ENCODE data around the gene FAM222A.

The FAM222A gene

GRCh38 chr12:109714913-109715244 is 1.3 kb downstream of the FAM222A start:
- Histone ChIP-seq H3K9me3 (ENCODE audit: insufficient read depth, low read depth, low read length) (no peaks in the 10 kb centered on the region), H3K36me3 (ENCODE audit: insufficient read depth, low read length) (no peaks in the 10 kb centered on the region), H3K4me1 (ENCODE audit: insufficient read depth, low read length) (peaks cover 18% of the 10 kb centered on the region), H3K27ac (ENCODE audit: low read depth, low read length) (no peak overlapping the region; the same call in 1 of the 2 replicates), H3K4me3 (ENCODE audit: low read length) (peak overlapping the region; percentile 56), H3K27me3 (ENCODE audit: insufficient read depth, low read length) (peaks cover 72% of the 10 kb centered on the region), H3K9ac (ENCODE audit: low read depth, low read length) (peak overlapping the region; percentile 26; the same call in 1 of the 2 replicates)
- 49% methylated on average over 12 of the region's 13 CpGs for WGBS

GRCh38 chr12:109715310-109716091 is 1.9 kb downstream of the FAM222A start:
- Histone ChIP-seq H3K4me1 (ENCODE audit: insufficient read depth, low read length) (peaks cover 18% of the 10 kb centered on the region), H3K9ac (ENCODE audit: low read depth, low read length) (no peak overlapping the region), H3K36me3 (ENCODE audit: insufficient read depth, low read length) (no peaks in the 10 kb centered on the region), H3K9me3 (ENCODE audit: insufficient read depth, low read depth, low read length) (no peaks in the 10 kb centered on the region), H3K27me3 (ENCODE audit: insufficient read depth, low read length) (peaks cover 72% of the 10 kb centered on the region), H3K27ac (ENCODE audit: low read depth, low read length) (no peak overlapping the region; the same call in 1 of the 2 replicates), H3K4me3 (ENCODE audit: low read length) (0 out of 2 replicates have a peak overlapping the region, but pooled peaks have one; percentile 56)
- 68% methylated on average over 14 of the region's 19 CpGs for WGBS

GRCh38 chr12:109716092-109716479 is 2.5 kb downstream of the FAM222A start:
- Histone ChIP-seq H3K27ac (ENCODE audit: low read depth, low read length) (no peak overlapping the region), H3K36me3 (ENCODE audit: insufficient read depth, low read length) (no peaks in the 10 kb centered on the region)
- 75% methylated on average over 9 of the region's 9 CpGs for WGBS

GRCh38 chr12:109716512-109717389 is 3.1 kb downstream of the FAM222A start:
- peaks cover 62% of the 10 kb centered on the region for H3K27me3 ChIP-seq (ENCODE audit: insufficient read depth, low read length)
- 84% methylated on average over 19 of the region's 19 CpGs for WGBS
- peaks cover 17% of the 10 kb centered on the region for H3K4me1 ChIP-seq (ENCODE audit: insufficient read depth, low read length)
- no peaks in the 10 kb centered on the region for H3K36me3 ChIP-seq (ENCODE audit: insufficient read depth, low read length)
- no peaks in the 10 kb centered on the region for H3K9me3 ChIP-seq (ENCODE audit: insufficient read depth, low read depth, low read length)
- no peak overlapping the region for H3K4me3 ChIP-seq (ENCODE audit: low read length)
- no peak overlapping the region for H3K9ac ChIP-seq (ENCODE audit: low read depth, low read length)
- no peak overlapping the region for H3K27ac ChIP-seq (ENCODE audit: low read depth, low read length)

More at GRCh38 chr12:109716092-109716479, 2.5 kb downstream of the FAM222A start:
- Histone ChIP-seq H3K9ac (ENCODE audit: low read depth, low read length) (no peak overlapping the region), H3K9me3 (ENCODE audit: insufficient read depth, low read depth, low read length) (no peaks in the 10 kb centered on the region), H3K4me3 (ENCODE audit: low read length) (no peak overlapping the region), H3K27me3 (ENCODE audit: insufficient read depth, low read length) (peaks cover 69% of the 10 kb centered on the region), H3K4me1 (ENCODE audit: insufficient read depth, low read length) (peaks cover 18% of the 10 kb centered on the region)

- WGBS = 57% methylated on average over 18 of the region's 18 CpGs
- Histone ChIP-seq H3K4me3 (ENCODE audit: low read length) (peak overlapping the region; percentile 39; the same call in 1 of the 2 replicates), H3K36me3 (ENCODE audit: insufficient read depth, low read length) (no peaks in the 10 kb centered on the region), H3K4me1 (ENCODE audit: insufficient read depth, low read length) (peaks cover 15% of the 10 kb centered on the region), H3K9me3 (ENCODE audit: insufficient read depth, low read depth, low read length) (no peaks in the 10 kb centered on the region), H3K27ac (ENCODE audit: low read depth, low read length) (no peak overlapping the region; the same call in 1 of the 2 replicates), H3K27me3 (ENCODE audit: insufficient read depth, low read length) (peaks cover 53% of the 10 kb centered on the region), H3K9ac (ENCODE audit: low read depth, low read length) (no peak overlapping the region)
Observed at GRCh38 chr12:109717390-109718357, 4.0 kb downstream of the FAM222A start.

- Histone ChIP-seq H3K9me3 (ENCODE audit: insufficient read depth, low read depth, low read length) (no peaks in the 10 kb centered on the region), H3K27me3 (ENCODE audit: insufficient read depth, low read length) (peaks cover 48% of the 10 kb centered on the region), H3K36me3 (ENCODE audit: insufficient read depth, low read length) (no peaks in the 10 kb centered on the region), H3K9ac (ENCODE audit: low read depth, low read length) (no peak overlapping the region), H3K27ac (ENCODE audit: low read depth, low read length) (no peak overlapping the region; the same call in 1 of the 2 replicates), H3K4me3 (ENCODE audit: low read length) (peak overlapping the region; percentile 39), H3K4me1 (ENCODE audit: insufficient read depth, low read length) (peaks cover 15% of the 10 kb centered on the region)
- 1% methylated on average over 33 of the region's 33 CpGs for WGBS
Observed at GRCh38 chr12:109718390-109718789, 4.8 kb downstream of the FAM222A start.

- Histone ChIP-seq H3K27me3 (ENCODE audit: insufficient read depth, low read length) (peaks cover 48% of the 10 kb centered on the region), H3K9ac (ENCODE audit: low read depth, low read length) (peak overlapping the region; percentile 7; the same call in 1 of the 2 replicates), H3K4me1 (ENCODE audit: insufficient read depth, low read length) (peaks cover 15% of the 10 kb centered on the region), H3K36me3 (ENCODE audit: insufficient read depth, low read length) (no peaks in the 10 kb centered on the region), H3K4me3 (ENCODE audit: low read length) (no peak overlapping the region), H3K27ac (ENCODE audit: low read depth, low read length) (no peak overlapping the region), H3K9me3 (ENCODE audit: insufficient read depth, low read depth, low read length) (no peaks in the 10 kb centered on the region)
- WGBS = 50% methylated on average over 12 of the region's 12 CpGs
Observed at GRCh38 chr12:109719123-109720022, 5.7 kb downstream of the FAM222A start.

- H3K9me3 ChIP-seq (ENCODE audit: insufficient read depth, low read depth, low read length) = no peaks in the 10 kb centered on the region
- H3K27ac ChIP-seq (ENCODE audit: low read depth, low read length) = no peak overlapping the region
- 76% methylated on average over 12 of the region's 12 CpGs for WGBS
- H3K27me3 ChIP-seq (ENCODE audit: insufficient read depth, low read length) = peaks cover 39% of the 10 kb centered on the region
- H3K4me1 ChIP-seq (ENCODE audit: insufficient read depth, low read length) = peaks cover 13% of the 10 kb centered on the region
- H3K9ac ChIP-seq (ENCODE audit: low read depth, low read length) = no peak overlapping the region
- no peaks in the 10 kb centered on the region for H3K36me3 ChIP-seq (ENCODE audit: insufficient read depth, low read length)
- no peak overlapping the region for H3K4me3 ChIP-seq (ENCODE audit: low read length)
Observed at GRCh38 chr12:109720152-109720856, 6.7 kb downstream of the FAM222A start.

- WGBS = 78% methylated on average over 1 of the region's 1 CpG
- no peak overlapping the region for H3K9ac ChIP-seq (ENCODE audit: low read depth, low read length)
- no peak overlapping the region for H3K27ac ChIP-seq (ENCODE audit: low read depth, low read length)
- H3K36me3 ChIP-seq (ENCODE audit: insufficient read depth, low read length) = no peaks in the 10 kb centered on the region
- H3K27me3 ChIP-seq (ENCODE audit: insufficient read depth, low read length) = peaks cover 35% of the 10 kb centered on the region
- no peaks in the 10 kb centered on the region for H3K9me3 ChIP-seq (ENCODE audit: insufficient read depth, low read depth, low read length)
- H3K4me3 ChIP-seq (ENCODE audit: low read length) = no peak overlapping the region
- peaks cover 13% of the 10 kb centered on the region for H3K4me1 ChIP-seq (ENCODE audit: insufficient read depth, low read length)
Observed at GRCh38 chr12:109720857-109721189, 7.2 kb downstream of the FAM222A start.

Data from HUES64 (cell line).